HG03442 (cell line): Measurements from ENCODE around the gene HAAO.

Source experiments
- ATAC-seq: cut with Tn5 transposase; IDR thresholded peaks from one replicate; pipeline ENCODE4 v1.9.1; 2021; ENCODE audit warnings: mild to moderate bottlenecking, moderate library complexity; ENCODE audit not compliant: unreplicated experiment

Gene HAAO

GRCh38 chr2:42794271-42795046 lies 2.1 kb upstream of the HAAO start:
- no peak for ATAC-seq

GRCh38 chr2:42793334-42794270 lies 1.2 kb upstream of the HAAO start:
- ATAC-seq = peak; percentile 1

DNA sequence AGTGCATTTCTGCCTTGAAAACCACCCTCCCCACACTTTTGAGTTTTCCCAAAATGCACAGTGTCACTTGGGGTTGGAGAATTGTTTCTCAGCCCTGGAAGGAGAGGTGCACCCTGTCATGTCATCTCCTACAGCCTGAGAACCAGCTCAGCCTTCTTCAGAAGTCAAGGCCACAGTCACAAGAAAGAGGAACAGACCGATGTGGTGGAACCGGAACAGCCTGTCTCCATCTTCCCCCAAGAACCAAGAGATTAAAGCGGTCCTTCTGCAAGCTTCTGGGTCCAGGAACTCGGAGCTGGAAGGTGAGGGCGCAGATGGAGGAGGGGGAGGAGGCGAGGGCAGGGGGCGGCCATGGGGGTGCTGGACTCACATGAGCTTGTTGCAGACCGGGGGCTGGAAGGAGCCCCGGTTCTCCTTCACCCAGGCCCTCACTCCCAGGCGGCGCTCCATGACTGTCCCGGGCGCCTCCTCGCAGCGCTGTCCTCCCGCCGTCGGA lies 248 bp downstream of the HAAO start:
- ATAC-seq = peak; percentile 24

DNA sequence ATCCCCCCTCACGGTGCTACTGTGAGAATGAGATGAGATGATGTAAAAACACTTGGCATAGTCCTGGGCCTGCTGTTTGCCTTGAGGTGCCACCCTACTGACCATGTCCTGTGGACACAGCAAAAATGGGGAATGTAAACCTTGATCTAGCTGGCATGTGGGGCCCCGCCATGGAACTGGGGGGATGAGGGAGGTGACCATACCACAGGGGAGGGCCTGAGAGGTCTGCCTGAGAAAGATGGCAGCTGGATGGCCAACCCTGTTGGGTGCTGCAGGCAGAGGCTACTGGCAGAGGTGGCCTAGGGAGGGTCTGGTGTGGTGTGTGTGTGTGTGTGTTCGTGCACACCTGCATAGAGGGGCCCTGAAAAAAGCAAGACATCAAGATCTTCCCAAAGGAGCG lies 777 bp downstream of the HAAO start:
- no peak for ATAC-seq

DNA sequence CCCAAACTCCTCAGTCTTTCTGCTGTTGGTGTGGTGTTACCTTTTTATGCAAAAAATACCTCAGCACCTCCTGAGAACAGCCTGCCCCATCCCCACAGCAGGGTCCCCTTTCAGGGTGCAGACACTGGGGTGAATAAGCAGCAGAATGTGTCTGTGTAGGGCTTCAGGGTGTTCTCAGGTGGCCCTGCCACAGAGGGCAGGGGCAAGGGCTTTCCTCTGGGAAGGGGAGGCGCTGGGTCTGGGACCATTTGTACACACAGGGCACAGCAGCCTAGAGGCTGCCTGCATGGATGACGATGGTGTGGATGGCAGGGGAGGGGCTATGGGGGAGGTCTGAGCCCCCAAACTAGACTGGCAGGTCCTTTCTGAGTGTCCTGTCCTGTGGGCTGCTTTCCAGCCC lies 2.6 kb downstream of the HAAO start:
- ATAC-seq = no peak

- ATAC-seq = no peak
Measured at GRCh38 chr2:42788882-42789281, 3.5 kb downstream of the HAAO start.

GRCh38 chr2:42788478-42788793 lies 3.9 kb downstream of the HAAO start:
- ATAC-seq = no peak

GRCh38 chr2:42787788-42788477 lies 4.5 kb downstream of the HAAO start:
- ATAC-seq = no peak

- no peak for ATAC-seq
Measured at GRCh38 chr2:42787424-42787787, 5.0 kb downstream of the HAAO start.

DNA sequence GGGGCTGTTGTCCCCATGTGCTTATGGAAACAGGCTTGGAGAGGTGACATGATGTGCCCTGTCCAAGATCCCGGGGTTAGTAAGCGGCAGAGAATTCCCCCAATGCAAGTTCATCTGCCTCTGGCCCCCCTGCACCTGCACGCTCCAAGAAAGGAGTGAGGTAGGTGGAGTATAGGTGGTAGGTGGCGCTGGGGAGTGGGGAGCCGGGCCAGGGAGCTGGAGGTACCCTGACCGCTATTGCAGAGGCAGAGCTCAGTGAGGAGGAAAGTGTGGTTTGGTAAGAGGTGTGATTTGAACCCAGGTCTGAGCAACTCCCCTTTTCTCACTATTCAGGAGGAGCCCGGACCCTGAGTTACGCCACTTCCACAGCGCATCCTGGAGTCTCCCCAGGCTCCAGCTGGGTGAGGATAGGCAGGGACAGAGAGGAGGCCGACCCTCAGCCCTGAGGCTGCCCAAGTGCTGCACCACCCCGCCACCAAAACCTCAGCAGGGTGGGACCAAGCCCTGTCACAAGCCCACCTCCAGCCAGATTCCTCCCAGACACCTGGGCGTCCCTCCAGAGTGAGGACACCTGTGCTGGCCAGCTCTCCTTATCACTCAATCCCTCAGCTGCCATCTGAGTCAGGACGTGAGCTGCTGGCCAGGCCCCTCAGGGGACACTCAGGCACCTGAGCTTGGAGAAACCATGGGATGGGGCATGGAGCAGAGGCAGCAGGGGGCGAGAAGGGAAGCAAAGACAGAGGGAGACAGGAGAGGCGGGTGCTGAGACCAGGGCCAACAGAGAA lies 5.6 kb downstream of the HAAO start:
- ATAC-seq = no peak

DNA sequence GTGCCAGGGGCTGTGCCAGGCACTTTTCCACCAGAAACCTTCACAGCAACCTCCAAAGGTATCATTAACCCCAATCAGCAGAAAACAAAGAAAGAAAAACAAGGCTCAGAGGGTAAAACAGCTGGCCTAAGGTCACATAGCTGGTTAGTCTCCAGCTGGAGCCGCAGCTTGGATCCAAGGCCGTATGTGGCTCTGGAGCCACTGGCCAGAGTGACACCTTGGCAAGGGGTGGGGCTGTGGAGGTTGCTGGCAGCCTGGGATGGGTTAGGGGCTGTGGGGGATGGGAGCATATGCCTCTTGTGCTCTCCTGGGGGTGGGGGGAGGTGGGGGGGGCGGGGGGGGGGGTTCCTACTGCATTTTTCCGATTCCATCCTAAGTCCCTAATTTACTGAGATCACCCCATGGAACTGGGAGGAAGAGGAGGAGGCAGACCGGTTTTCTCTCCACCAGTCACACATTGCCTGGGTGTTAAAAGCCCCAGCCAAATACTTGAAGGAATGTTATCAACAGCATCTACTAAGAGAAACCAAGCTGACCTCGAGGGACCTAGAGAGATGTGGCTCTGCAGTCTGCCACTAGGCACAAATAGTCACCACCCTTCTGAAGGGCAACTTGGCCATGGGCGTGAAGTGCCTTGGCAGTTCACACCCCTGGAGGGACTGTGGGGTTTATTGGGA lies 8.0 kb downstream of the HAAO start:
- ATAC-seq = no peak

DNA sequence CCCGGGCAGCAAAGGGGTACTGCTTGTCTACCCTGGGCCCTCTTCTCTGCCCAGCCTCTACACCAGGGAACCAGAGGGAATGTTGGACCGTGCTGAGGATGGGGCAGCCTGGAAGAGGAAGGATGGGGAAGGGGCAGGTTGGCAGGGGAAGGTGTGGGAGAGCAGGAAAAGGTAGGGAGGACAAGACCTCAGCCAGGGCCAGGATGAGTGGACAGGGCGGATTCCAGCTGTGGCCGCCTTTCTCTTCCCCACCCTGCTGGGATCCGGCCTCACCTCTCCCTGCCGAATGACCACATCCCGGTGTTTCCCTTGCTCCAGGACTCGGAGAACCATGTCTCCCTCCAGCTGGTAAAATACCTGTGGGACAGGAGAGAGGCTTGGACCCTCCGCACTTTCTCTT lies 8.9 kb downstream of the HAAO start:
- ATAC-seq = no peak

GRCh38 chr2:42781181-42781580 lies 11.2 kb downstream of the HAAO start:
- no peak for ATAC-seq

DNA sequence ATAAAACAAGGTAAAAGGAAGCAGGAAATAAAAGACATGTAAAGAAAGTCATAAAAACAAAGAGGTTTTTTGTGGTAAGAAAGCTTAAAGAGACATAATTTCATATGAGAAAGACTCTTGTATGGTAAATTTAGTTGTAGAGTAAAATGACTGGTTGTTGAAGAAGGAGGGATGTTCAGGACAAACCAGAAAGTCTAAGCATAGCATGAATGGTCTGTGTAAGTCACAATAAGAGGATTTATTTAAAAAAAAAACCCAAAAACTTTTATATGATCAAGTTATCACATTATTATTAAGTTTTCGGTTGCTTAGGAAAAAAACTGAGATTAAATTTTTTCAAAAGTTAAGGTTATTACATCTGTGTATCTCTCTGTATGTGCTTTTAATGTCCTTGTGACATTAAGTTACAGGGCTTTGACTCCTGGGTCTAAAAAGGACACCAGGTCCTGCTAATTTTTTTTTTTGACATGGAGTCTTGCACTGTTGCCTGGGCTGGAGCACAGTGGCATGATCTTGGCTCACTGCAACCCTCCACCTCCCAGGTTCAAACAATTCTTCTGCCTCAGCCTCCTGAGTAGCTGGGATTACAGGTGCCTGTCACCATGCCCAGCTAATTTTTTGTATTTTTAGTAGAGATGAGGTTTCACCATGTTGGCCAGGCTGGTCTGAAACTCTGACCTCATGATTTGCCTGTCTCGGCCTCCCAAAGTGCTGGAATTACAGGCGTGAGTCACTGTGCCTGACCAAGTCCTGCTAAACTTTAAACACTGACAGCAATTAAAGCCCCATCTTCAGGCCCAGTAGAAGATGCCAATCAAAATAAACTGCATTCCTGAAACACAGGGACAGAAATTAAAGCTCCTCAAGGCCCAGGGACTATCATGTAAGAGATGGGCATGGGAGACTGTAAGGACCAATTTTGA lies 14.2 kb downstream of the HAAO start:
- no peak for ATAC-seq

DNA sequence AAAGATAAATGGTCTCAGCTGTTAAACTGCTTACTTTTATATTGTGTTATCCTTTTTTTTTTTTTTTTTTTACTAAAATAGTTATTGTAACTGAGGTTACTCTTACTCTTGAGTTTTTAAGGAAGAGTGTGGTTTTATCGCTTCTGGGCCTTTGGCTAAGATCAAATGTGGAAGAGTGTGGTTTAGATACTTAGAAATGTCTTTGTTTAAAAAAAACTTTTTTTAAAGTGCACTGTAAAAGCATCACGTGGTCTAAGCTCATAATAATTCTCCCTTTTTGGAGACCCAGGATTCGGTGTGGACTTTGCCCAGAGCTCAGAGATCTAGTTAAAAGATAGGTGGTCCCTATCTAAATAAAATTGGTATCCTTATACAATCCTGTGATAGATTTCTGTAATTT lies 16.6 kb downstream of the HAAO start:
- ATAC-seq = no peak

DNA sequence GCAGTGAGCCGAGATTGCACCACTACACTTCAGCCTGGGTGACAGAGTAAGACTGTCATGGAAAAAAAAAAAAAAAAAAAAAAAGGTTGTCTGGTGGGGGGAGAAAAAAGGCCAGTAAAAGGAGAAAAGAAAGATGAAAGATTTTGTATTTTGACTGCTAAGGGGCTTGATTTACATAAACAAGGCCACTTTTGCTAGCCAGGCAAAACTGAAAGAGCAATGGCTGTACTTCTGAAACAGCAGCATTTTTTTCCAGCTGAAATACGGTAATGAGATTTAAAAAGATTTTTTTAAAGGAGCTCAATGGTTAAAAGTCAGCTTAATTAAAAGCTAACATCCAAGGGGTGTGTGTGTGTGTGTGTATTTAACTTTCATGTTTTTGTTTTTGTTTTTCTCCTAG lies 17.2 kb downstream of the HAAO start:
- no peak for ATAC-seq

- no peak for ATAC-seq
Measured at GRCh38 chr2:42771546-42772153, 20.7 kb downstream of the HAAO start.

DNA sequence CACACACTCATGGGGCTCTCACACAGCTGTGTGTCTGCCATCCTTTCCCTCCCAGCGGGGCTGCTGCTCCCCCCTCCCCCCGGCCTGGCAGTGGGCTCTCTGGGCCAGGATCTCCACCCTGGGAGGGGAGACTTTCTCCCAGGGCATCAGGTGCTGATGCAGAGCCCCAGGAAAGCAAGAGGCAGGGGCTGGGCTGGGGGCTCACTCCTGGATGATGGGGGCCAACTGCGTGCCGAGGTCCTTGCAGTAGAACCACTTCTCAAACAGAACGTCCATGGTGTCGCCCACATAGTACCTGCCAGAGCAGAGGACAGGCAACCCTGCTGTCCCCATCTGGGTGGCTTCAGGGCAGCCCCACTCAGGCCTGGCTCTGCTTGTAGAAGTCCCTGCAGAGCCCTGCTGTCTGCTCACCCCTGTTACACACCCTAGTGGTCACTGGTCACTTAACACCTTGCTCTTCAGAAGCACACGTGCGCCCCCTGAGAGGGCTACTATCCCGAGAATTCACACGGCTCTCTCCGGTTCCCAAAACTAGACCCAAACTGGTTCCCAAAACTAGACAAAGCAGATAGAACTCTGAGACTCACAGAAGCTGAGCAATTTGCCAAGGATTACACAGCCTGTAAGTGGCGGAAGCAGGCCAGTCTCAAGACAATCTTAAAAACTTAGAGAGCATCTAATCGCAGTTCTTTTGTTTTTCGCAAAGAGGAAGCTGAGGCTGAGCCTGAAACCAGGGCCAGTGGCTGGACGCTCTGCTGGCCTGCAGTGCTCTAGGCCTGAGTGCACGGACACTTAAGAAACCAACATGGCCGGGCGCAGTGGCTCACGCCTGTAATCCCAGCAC lies 21.9 kb downstream of the HAAO start:
- ATAC-seq = peak; percentile 57
